Ishikawa (cell line): ENCODE results near the gene KSR2.

Experiments
- CEBPB ChIP-seq: IDR thresholded peaks from 2 replicates; pipeline ENCODE4 v1.6.1; 2012
- CREB1 ChIP-seq: IDR thresholded peaks from 2 replicates; pipeline ENCODE4 v1.6.1; 2012; ENCODE audit warnings: low read depth
- EGR1 ChIP-seq: IDR thresholded peaks from 2 replicates; pipeline ENCODE4 v1.6.1; 2012
- EP300 ChIP-seq: IDR thresholded peaks from 2 replicates; pipeline ENCODE4 v1.6.1; 2012; ENCODE audit warnings: borderline replicate concordance
- FOXM1 ChIP-seq: IDR thresholded peaks from 2 replicates; pipeline ENCODE4 v1.6.1; 2012; ENCODE audit warnings: low read depth, borderline replicate concordance
- MAX ChIP-seq: IDR thresholded peaks from 2 replicates; pipeline ENCODE4 v1.6.1; 2012
- NFIC ChIP-seq: IDR thresholded peaks from 2 replicates; pipeline ENCODE4 v1.6.1; 2012
- RAD21 ChIP-seq: IDR thresholded peaks from 2 replicates; pipeline ENCODE4 v1.6.1; 2012; ENCODE audit warnings: low read depth
- REST ChIP-seq: IDR thresholded peaks from 2 replicates; pipeline ENCODE4 v1.6.1; 2012; ENCODE audit warnings: low read depth, mild to moderate bottlenecking
- TAF1 ChIP-seq: IDR thresholded peaks from 2 replicates; pipeline ENCODE4 v1.6.1; 2012; ENCODE audit warnings: low read depth, mild to moderate bottlenecking
- TCF12 ChIP-seq: IDR thresholded peaks from 2 replicates; pipeline ENCODE4 v1.6.1; 2012; ENCODE audit warnings: low read depth
- TEAD4 ChIP-seq: IDR thresholded peaks from 2 replicates; pipeline ENCODE4 v1.6.1; 2012
- USF1 ChIP-seq: IDR thresholded peaks from 2 replicates; pipeline ENCODE4 v1.6.1; 2012
- YY1 ChIP-seq: IDR thresholded peaks from 2 replicates; pipeline ENCODE4 v1.6.1; 2012; ENCODE audit warnings: low read depth
- ZBTB7A ChIP-seq: IDR thresholded peaks from 2 replicates; pipeline ENCODE4 v1.6.1; 2012; ENCODE audit warnings: low read depth

KSR2 gene

GRCh38 chr12:117972301-117972700 lies 3.5 kb upstream of the KSR2 start:
- TF ChIP-seq EGR1 (no peak), CEBPB (no peak), MAX (no peak), FOXM1 (no peak), USF1 (no peak), EP300 (no peak), RAD21 (no peak), CREB1 (no peak), TAF1 (no peak), YY1 (no peak)

- TF ChIP-seq USF1 = no peak
Observed at GRCh38 chr12:117970334-117970733, 1.5 kb upstream of the KSR2 start.

- TF ChIP-seq TAF1 (no peak), TEAD4 (no peak), EGR1 (no peak), CEBPB (no peak), CREB1 (no peak), YY1 (no peak), MAX (no peak), REST (no peak), RAD21 (no peak), ZBTB7A (no peak)
Observed at GRCh38 chr12:117968151-117968789, 520 bp downstream of the KSR2 start.

GRCh38 chr12:117967512-117967911 lies 1.3 kb downstream of the KSR2 start:
- TF ChIP-seq ZBTB7A (no peak), TEAD4 (no peak), USF1 (no peak), EP300 (no peak), RAD21 (no peak), TAF1 (no peak), CREB1 (no peak), YY1 (no peak), TCF12 (no peak)

- TF ChIP-seq EP300 = no peak
- TF ChIP-seq CEBPB = no peak
- TF ChIP-seq YY1 = no peak
- TF ChIP-seq TCF12 = no peak
- no peak for TF ChIP-seq TEAD4
- TF ChIP-seq TAF1 = no peak
- no peak for TF ChIP-seq USF1
- TF ChIP-seq CREB1 = no peak
Observed at GRCh38 chr12:117967043-117967442, 1.7 kb downstream of the KSR2 start.

- TF ChIP-seq RAD21 (no peak), ZBTB7A (no peak), CEBPB (no peak), EP300 (no peak), TEAD4 (no peak), TAF1 (no peak), CREB1 (no peak), REST (no peak), TCF12 (no peak), EGR1 (no peak), USF1 (no peak), FOXM1 (no peak), YY1 (no peak), MAX (no peak), NFIC (no peak)
Observed at GRCh38 chr12:117966511-117966910, 2.3 kb downstream of the KSR2 start.
